ENCODE data around the gene EFEMP2.

- no peak for TF ChIP-seq RCOR1 (conservative IDR thresholded peaks at IDR 0.05; ENCODE audit: low read depth, low read length)
- no peak for TF ChIP-seq MTA2 (IDR thresholded peaks at IDR 0.05; ENCODE audit: low read depth)
Measured at GRCh38 chr11:65907878-65908277, 35.3 kb upstream of the EFEMP2 start.

All from GM12878 (cell line).